ENCODE measurements around the gene NID1. TPM values are rescaled to one million over a fixed set of nuclear protein-coding genes. Genes with fewer than 3 reads are reported as not detected.

Gene NID1
- total RNA-seq, 1 experiment from 2014 or later, result 0.32 TPM

DNA sequence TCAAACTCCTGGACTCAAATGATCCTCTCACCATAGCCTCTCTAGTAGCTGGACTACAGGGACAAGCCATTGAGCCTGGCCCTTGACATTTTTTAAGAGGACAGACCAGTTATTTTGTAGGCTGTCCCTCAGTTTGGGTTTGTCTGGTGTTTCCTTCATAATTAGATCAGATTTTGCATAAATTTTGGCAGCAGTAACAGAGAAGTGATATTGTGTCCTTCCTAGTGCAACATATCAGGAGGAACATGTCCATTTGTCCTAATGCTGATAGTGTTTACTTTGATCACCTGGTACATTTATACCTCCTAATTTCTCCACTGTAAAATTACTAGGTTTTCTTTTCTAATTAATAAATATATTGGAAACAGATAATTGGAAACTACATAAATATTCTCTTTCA, 5.9 kb upstream of the NID1 start:
- H3K36me3 ChIP-seq (ENCODE audit: control insufficient read depth in 1 of 2, insufficient read depth in 2 of 2, low read length in 2 of 2), result no peaks in the 10 kb centered on the region
- CTCF ChIA-PET, result no interaction called here
- H3K79me2 ChIP-seq (ENCODE audit: insufficient read depth, low read length), result no peaks in the 10 kb centered on the region
- H3K4me1 ChIP-seq (ENCODE audit: control insufficient read depth in 1 of 2, insufficient read depth in 2 of 2, low read length in 2 of 2), result no peaks in the 10 kb centered on the region
- H4K20me1 ChIP-seq (ENCODE audit: insufficient read depth), result no peaks in the 10 kb centered on the region
- no peak overlapping the region for H3K4me3 ChIP-seq (replicated peaks in 1 of 2; ENCODE audit: low read depth in 1 of 2, low read length in 2 of 2)
- no peak overlapping the region for H2AFZ ChIP-seq (ENCODE audit: low read depth, low read length, poor library complexity, severe bottlenecking)
- H3K9ac ChIP-seq (ENCODE audit: low read length), result no peak overlapping the region
- RAD21 ChIA-PET (ENCODE audit: low non-redundant PET in 1 of 2, low total read pairs in 2 of 2, uncharacterized antibody in 2 of 2, unreplicated experiment in 2 of 2), result no interaction called here
- TF ChIP-seq ELF1 (IDR thresholded peaks at IDR 0.05; ENCODE audit: borderline replicate concordance, low read depth) (no peak), SRF (IDR thresholded peaks at IDR 0.05; ENCODE audit: low read depth) (no peak), SIN3A (IDR thresholded peaks at IDR 0.05; ENCODE audit: low read depth) (no peak)
- TF ChIP-seq, protein P1, sequence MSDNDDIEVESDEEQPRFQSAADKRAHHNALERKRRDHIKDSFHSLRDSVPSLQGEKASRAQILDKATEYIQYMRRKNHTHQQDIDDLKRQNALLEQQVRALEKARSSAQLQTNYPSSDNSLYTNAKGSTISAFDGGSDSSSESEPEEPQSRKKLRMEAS (IDR thresholded peaks at IDR 0.05), result no peak
- TF ChIP-seq, protein P2, sequence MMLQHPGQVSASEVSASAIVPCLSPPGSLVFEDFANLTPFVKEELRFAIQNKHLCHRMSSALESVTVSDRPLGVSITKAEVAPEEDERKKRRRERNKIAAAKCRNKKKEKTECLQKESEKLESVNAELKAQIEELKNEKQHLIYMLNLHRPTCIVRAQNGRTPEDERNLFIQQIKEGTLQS (IDR thresholded peaks at IDR 0.05), result no peak
- no peaks in the 10 kb centered on the region for H3K9me2 ChIP-seq (ENCODE audit: insufficient read depth)
- H3K27ac ChIP-seq (ENCODE audit: low read depth, low read length), result no peak overlapping the region
- H3K27me3 ChIP-seq (ENCODE audit: insufficient read depth, low read length), result no peaks in the 10 kb centered on the region
- DNase-seq (ENCODE audit: low read depth, low spot score), result no peak
- H3K4me2 ChIP-seq (ENCODE audit: low read length), result no peak overlapping the region
- H3K9me3 ChIP-seq (ENCODE audit: control insufficient read depth in 1 of 2, insufficient read depth in 1 of 2, low read depth in 1 of 2, low read length in 2 of 2), result no peaks in the 10 kb centered on the region
- ATAC-seq, result no peak
- no TSS peak for BruUV-seq (replicated peaks)
- intact Hi-C loops (cut with micrococcal nuclease), result no loop called here
- POLR2A ChIA-PET, result no interaction called here

DNA sequence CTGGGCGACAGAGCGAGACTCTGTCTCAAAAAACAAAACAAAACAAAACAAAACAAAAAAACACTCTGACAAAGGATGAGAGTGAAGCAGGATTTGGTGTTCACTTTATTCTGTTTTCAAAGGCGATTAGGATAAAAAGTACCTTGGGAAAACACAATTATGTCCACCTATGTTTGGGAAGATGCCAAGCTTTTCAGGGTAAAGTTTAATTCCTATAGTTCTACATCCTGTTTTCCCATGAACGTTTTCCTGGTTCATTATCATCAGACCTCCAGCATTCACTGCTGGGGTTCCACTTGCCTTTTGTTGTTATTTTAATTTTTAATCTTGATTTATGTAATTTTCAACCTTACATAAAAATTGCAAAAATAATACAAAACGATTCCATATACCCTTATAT, 4.9 kb upstream of the NID1 start:
- Histone ChIP-seq H3K4me2 (ENCODE audit: low read length) (no peak overlapping the region), H2AFZ (ENCODE audit: low read depth, low read length, poor library complexity, severe bottlenecking) (no peak overlapping the region), H3K4me3 (replicated peaks in 1 of 2; ENCODE audit: low read depth in 1 of 2, low read length in 2 of 2) (no peak overlapping the region), H3K4me1 (ENCODE audit: control insufficient read depth in 1 of 2, insufficient read depth in 2 of 2, low read length in 2 of 2) (no peaks in the 10 kb centered on the region), H3K9me3 (ENCODE audit: control insufficient read depth in 1 of 2, insufficient read depth in 1 of 2, low read depth in 1 of 2, low read length in 2 of 2) (no peaks in the 10 kb centered on the region; a peak in 1 of 4 replicates), H3K9me2 (ENCODE audit: insufficient read depth) (no peaks in the 10 kb centered on the region), H4K20me1 (ENCODE audit: insufficient read depth) (no peaks in the 10 kb centered on the region), H3K79me2 (ENCODE audit: insufficient read depth, low read length) (no peaks in the 10 kb centered on the region), H3K36me3 (ENCODE audit: control insufficient read depth in 1 of 2, insufficient read depth in 2 of 2, low read length in 2 of 2) (no peaks in the 10 kb centered on the region), H3K27me3 (ENCODE audit: insufficient read depth, low read length) (no peaks in the 10 kb centered on the region), H3K9ac (ENCODE audit: low read length) (no peak overlapping the region), H3K27ac (ENCODE audit: low read depth, low read length) (no peak overlapping the region)
- CTCF ChIA-PET, result no interaction called here
- POLR2A ChIA-PET, result no interaction called here
- TF ChIP-seq CEBPB (IDR thresholded peaks at IDR 0.05; ENCODE audit: low read depth), result no peak
- no peak for TF ChIP-seq RAD21 (IDR thresholded peaks at IDR 0.05; ENCODE audit: low read depth)
- no peak for TF ChIP-seq SIN3A (IDR thresholded peaks at IDR 0.05; ENCODE audit: low read depth)
- TF ChIP-seq POLR2AphosphoS5 (IDR thresholded peaks at IDR 0.05; ENCODE audit: low read depth, low read length), result no peak
- TF ChIP-seq SRF (IDR thresholded peaks at IDR 0.05; ENCODE audit: low read depth), result no peak
- no peak for TF ChIP-seq EGR1 (IDR thresholded peaks at IDR 0.05; ENCODE audit: low read depth)
- TF ChIP-seq POLR2A (IDR thresholded peaks at IDR 0.05; ENCODE audit: borderline replicate concordance, extremely low read depth, insufficient read depth, insufficient read length), result no peak
- TF ChIP-seq, protein P2 (IDR thresholded peaks at IDR 0.05), result no peak
- TF ChIP-seq JUND (IDR thresholded peaks at IDR 0.05), result no peak
- no peak for TF ChIP-seq ZNF274 (IDR thresholded peaks at IDR 0.05; ENCODE audit: low read depth, low read length)
- TF ChIP-seq, protein P1 (IDR thresholded peaks at IDR 0.05), result no peak
- TF ChIP-seq EZH2 (IDR thresholded peaks at IDR 0.05), result no peak
- no peak for TF ChIP-seq CBX3 (IDR thresholded peaks at IDR 0.05; ENCODE audit: low read depth)
- no peak for TF ChIP-seq EZH2phosphoT487 (IDR thresholded peaks at IDR 0.05; ENCODE audit: borderline replicate concordance)
- TF ChIP-seq, protein P3, sequence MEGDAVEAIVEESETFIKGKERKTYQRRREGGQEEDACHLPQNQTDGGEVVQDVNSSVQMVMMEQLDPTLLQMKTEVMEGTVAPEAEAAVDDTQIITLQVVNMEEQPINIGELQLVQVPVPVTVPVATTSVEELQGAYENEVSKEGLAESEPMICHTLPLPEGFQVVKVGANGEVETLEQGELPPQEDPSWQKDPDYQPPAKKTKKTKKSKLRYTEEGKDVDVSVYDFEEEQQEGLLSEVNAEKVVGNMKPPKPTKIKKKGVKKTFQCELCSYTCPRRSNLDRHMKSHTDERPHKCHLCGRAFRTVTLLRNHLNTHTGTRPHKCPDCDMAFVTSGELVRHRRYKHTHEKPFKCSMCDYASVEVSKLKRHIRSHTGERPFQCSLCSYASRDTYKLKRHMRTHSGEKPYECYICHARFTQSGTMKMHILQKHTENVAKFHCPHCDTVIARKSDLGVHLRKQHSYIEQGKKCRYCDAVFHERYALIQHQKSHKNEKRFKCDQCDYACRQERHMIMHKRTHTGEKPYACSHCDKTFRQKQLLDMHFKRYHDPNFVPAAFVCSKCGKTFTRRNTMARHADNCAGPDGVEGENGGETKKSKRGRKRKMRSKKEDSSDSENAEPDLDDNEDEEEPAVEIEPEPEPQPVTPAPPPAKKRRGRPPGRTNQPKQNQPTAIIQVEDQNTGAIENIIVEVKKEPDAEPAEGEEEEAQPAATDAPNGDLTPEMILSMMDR (IDR thresholded peaks at IDR 0.05 in 2 of 3, conservative IDR thresholded peaks at IDR 0.05 in 1 of 3; ENCODE audit: borderline replicate concordance in 1 of 3, insufficient read depth in 1 of 3, low read depth in 2 of 3, low read length in 2 of 3), result no peak
- no peak for TF ChIP-seq TCF7L2 (IDR thresholded peaks at IDR 0.05; ENCODE audit: borderline replicate concordance, extremely low read depth, insufficient read depth, insufficient read length)
- intact Hi-C loops (cut with micrococcal nuclease), result no loop called here
- RAD21 ChIA-PET (ENCODE audit: low non-redundant PET in 1 of 2, low total read pairs in 2 of 2, uncharacterized antibody in 2 of 2, unreplicated experiment in 2 of 2), result no interaction called here
- BruUV-seq (replicated peaks), result no TSS peak
- no peak for ATAC-seq
- no peak for DNase-seq (ENCODE audit: low read depth, low spot score)

Measured in HCT116 (cell line).